Astrocyte of the cerebellum (primary cell): Measurements from ENCODE around the gene DYRK1A.

Source experiments
- DNase-seq: peaks from one replicate; pipeline ENCODE4 v3.0.0-alpha.2; 2011; ENCODE audit warnings: low read depth
- H3K4me3 ChIP-seq: 2 replicates; pipeline ENCODE4 v1.5.1; 2011; ENCODE audit warnings: mild to moderate bottlenecking, low read depth, low read length, moderate library complexity
- CTCF ChIP-seq: IDR thresholded peaks from 2 replicates; pipeline ENCODE4 v1.5.1; 2012; ENCODE audit warnings: low read length, low read depth, moderate library complexity, mild to moderate bottlenecking; ENCODE audit errors: missing control alignments
- in situ Hi-C: cut with HindIII; loops from 2 replicates; pipeline ENCODE4 v1.10.0; 2017; ENCODE audit warnings: low sequenced_read_pairs

The DYRK1A gene

GRCh38 chr21:37490084-37490483 is 123.5 kb downstream of the DYRK1A start:
- TF ChIP-seq CTCF: no peak
- DNase-seq: no peak
- no peak overlapping the region for H3K4me3 ChIP-seq
- in situ Hi-C loops: no loop called here

GRCh38 chr21:37496972-37497371 is 130.4 kb downstream of the DYRK1A start:
- no peak for DNase-seq
- in situ Hi-C loops: no loop called here
- H3K4me3 ChIP-seq: no peak overlapping the region
- TF ChIP-seq CTCF: peak; percentile 25

- in situ Hi-C loops: no loop called here
- no peak for TF ChIP-seq CTCF
- no peak overlapping the region for H3K4me3 ChIP-seq
- DNase-seq: no peak
Measured at GRCh38 chr21:37498664-37499063, 132.1 kb downstream of the DYRK1A start.

GRCh38 chr21:37502947-37503346 is 136.4 kb downstream of the DYRK1A start:
- no peak for TF ChIP-seq CTCF
- in situ Hi-C loops: no loop called here
- H3K4me3 ChIP-seq: no peak overlapping the region
- no peak for DNase-seq

- peak; percentile 54 for DNase-seq
- no peak overlapping the region for H3K4me3 ChIP-seq
- TF ChIP-seq CTCF: no peak
- in situ Hi-C loops: no loop called here
Measured at GRCh38 chr21:37503848-37504467, 137.4 kb downstream of the DYRK1A start.

GRCh38 chr21:37505963-37506362 is 139.4 kb downstream of the DYRK1A start:
- no peak overlapping the region for H3K4me3 ChIP-seq
- TF ChIP-seq CTCF: no peak
- in situ Hi-C loops: no loop called here
- DNase-seq: no peak

- DNase-seq: no peak
- TF ChIP-seq CTCF: no peak
Measured at GRCh38 chr21:37507716-37508115, 141.1 kb downstream of the DYRK1A start.

More at GRCh38 chr21:37507716-37508115, 141.1 kb downstream of the DYRK1A start:
- no peak overlapping the region for H3K4me3 ChIP-seq
- in situ Hi-C loops: no loop called here
